Measurements from ENCODE around the gene RHCE. TPM values are rescaled to one million over a fixed set of nuclear protein-coding genes. Genes with fewer than 3 reads are reported as not detected.
"Not testable (repeated sequence)": the region's sequence is repeated elsewhere in the genome, so short reads cannot be mapped to it uniquely, and the experiment has no call there.

RHCE gene
- total RNA-seq, 3 donors from 2014 or later: 0.32 to 0.66 TPM; not detected in 1

DNA sequence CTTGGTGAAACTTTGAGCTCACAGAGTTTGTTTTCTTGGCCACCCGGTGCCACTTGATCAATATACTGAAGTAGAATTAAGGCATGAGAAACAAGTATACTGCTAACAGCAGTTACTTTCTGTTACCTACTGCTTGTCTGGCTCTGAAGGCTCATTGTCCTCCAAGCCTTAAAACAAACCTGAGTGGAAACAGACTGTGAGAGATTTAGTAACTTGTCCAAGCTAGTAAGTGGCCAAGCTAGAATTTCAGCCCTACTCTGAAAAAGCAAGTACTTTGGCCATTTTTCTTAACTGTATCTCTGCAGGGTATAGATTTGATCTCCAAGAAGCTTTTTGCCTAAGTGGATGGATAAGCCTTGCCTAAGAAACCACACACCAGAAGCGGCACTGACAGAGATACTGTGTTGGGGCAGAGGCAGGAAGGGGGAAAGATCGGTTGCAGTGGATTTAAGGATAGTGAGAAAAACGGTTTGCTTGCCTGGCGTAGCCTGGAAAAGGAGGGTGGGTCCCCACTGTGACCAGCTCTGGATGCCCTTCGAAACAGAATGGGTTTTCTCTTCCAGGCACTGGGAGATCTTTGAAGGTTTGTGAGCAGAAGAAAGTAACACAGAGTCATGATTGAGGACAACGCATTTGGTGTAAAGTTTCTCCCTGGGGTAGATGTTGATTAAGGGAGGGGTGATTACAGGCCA lies 8.0 kb upstream of the RHCE start:
- Histone ChIP-seq H3K4me1 (no peaks in the 10 kb centered on the region), H3K9me3 (no peaks in the 10 kb centered on the region), H3K27ac (no peak overlapping the region), H3K27me3 (no peaks in the 10 kb centered on the region), H3K36me3 (no peaks in the 10 kb centered on the region), H3K4me3 (no peak overlapping the region)
- no peak for DNase-seq (ENCODE audit: low spot score in 2 of 2)
- intact Hi-C loops (cut with DNase I; ENCODE audit: low total_unique reads): no loop called here
- TF ChIP-seq POLR2A (IDR thresholded peaks at IDR 0.05): no peak
- TF ChIP-seq POLR2AphosphoS5 (IDR thresholded peaks at IDR 0.05): no peak
- TF ChIP-seq, protein P1, sequence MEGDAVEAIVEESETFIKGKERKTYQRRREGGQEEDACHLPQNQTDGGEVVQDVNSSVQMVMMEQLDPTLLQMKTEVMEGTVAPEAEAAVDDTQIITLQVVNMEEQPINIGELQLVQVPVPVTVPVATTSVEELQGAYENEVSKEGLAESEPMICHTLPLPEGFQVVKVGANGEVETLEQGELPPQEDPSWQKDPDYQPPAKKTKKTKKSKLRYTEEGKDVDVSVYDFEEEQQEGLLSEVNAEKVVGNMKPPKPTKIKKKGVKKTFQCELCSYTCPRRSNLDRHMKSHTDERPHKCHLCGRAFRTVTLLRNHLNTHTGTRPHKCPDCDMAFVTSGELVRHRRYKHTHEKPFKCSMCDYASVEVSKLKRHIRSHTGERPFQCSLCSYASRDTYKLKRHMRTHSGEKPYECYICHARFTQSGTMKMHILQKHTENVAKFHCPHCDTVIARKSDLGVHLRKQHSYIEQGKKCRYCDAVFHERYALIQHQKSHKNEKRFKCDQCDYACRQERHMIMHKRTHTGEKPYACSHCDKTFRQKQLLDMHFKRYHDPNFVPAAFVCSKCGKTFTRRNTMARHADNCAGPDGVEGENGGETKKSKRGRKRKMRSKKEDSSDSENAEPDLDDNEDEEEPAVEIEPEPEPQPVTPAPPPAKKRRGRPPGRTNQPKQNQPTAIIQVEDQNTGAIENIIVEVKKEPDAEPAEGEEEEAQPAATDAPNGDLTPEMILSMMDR (IDR thresholded peaks at IDR 0.05): no peak

DNA sequence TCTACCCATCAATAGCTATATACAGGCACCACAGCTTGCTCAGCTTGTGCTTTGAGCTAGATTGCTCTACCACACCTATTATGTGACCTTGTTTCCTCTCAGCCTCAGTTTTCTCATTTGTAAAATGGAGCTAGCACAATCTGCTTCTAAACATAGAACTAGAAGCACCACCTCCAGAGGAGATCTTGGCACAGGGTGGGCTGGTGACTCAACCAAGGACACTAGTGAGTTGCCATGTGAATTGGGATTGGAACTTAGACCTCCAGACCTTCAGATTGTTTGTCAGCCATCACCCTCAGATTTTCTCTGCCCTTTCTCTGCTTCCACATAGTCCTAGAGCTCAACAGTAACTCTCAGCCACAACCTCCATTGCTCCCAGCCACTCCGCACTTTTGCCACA lies 7.1 kb upstream of the RHCE start:
- no peak for TF ChIP-seq POLR2AphosphoS5 (IDR thresholded peaks at IDR 0.05)
- TF ChIP-seq, protein P1 (IDR thresholded peaks at IDR 0.05): no peak
- no peak for TF ChIP-seq POLR2A (IDR thresholded peaks at IDR 0.05)
- Histone ChIP-seq H3K4me1 (no peaks in the 10 kb centered on the region), H3K27me3 (no peaks in the 10 kb centered on the region), H3K27ac (no peak overlapping the region), H3K36me3 (no peaks in the 10 kb centered on the region), H3K4me3 (no peak overlapping the region), H3K9me3 (no peaks in the 10 kb centered on the region)
- intact Hi-C loops (cut with DNase I; ENCODE audit: low total_unique reads): no loop called here
- DNase-seq (ENCODE audit: low spot score in 2 of 2): no peak

DNA sequence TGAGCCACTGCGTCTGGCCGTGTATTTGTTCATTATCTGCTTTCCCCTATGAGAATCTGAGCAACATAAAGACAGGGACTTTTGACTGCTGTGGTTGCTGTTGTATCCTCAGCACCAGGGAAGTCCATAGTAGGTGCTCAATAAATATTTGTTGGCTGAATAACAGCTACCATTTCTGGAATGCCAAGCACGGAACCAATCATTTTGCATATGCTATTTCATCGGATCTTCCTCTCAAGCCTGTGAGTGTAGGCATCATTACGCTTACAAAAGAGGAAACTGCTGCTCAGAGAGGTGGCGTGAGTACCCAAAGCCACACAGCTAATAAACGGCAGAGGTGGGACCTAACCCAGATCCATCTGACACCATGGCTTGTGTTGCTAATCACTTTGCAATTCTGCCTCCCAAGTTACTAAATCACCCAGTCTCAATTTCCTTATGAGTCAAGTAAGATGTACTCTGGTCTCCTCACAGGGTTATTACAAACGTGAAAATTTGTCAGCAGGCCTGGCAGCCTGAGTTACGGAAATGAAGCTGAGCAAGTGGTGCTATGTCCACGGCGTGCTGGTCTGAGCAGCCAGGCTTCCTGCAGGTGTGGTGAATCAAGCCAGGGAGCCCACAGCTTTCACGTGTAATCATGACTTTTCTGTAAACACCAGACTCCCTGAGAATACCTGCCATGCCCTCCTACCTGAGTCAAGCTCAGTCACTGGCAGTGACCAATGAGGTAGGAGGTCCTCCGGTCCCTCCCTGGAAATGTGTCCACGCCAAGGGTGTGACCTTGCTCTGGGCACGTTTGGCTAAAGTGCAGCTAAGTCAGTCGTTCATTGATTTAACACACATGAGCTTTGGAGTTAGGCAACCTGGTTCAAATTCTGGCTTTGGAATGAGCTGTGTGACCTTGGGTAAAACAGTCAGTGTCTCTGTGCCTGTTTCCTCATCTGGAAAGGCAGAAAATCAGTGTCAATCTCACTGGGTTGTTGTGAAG lies 4.8 kb upstream of the RHCE start:
- H3K36me3 ChIP-seq: no peaks in the 10 kb centered on the region
- H3K9me3 ChIP-seq: no peaks in the 10 kb centered on the region
- no peak for DNase-seq (ENCODE audit: low spot score in 2 of 2)
- no peak overlapping the region for H3K27ac ChIP-seq
- TF ChIP-seq, protein P1 (IDR thresholded peaks at IDR 0.05): no peak
- TF ChIP-seq POLR2AphosphoS5 (IDR thresholded peaks at IDR 0.05): no peak
- TF ChIP-seq POLR2A (IDR thresholded peaks at IDR 0.05): no peak
- intact Hi-C loops (cut with DNase I; ENCODE audit: low total_unique reads): no loop called here
- H3K4me3 ChIP-seq: no peak overlapping the region
- no peaks in the 10 kb centered on the region for H3K4me1 ChIP-seq
- no peaks in the 10 kb centered on the region for H3K27me3 ChIP-seq

DNA sequence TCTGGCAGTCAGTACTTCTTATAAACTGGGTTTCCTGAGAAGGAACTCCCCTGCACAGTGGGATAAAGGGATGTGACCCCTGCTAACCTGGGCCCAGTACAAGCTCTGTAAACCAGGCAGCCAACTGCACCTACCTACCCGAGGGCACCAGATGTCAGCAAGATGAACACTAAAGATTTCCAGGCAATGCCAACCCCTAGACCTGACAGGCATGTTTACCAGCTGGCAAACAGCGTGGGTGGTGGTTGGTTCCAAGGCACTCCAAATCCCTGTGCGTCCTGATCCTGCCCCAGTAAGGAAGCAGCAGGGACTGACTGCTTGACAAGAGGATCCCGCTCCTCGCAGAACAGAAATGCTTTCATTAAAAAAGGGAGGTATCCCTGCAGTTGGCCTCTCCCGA lies 2.6 kb upstream of the RHCE start:
- H3K4me1 ChIP-seq; H3K36me3 ChIP-seq; intact Hi-C loops (cut with DNase I; ENCODE audit: low total_unique reads); H3K27me3 ChIP-seq; H3K27ac ChIP-seq; H3K9me3 ChIP-seq; H3K4me3 ChIP-seq: not testable (repeated sequence)
- peak; percentile 30 to 72 for DNase-seq (ENCODE audit: low spot score in 2 of 2)

DNA sequence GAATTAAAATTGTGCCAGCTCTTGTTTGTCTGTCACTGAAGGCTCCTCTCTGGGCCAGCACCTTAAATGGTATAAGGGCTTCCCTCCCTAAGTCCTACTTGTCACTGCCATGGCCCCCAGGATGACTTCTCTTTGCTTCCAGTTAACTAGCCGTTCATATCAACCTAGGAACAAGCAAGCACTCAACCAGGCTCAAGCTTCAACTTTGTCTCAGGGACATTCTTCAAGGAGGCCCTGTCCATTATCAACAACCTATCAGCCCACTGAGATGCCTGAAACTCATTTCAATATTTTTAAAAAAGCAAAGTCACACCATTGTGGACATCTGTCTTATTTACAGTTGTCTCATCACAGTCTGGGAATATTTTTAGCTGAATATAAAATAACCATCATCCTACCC lies 1.3 kb downstream of the RHCE start:
- intact Hi-C loops (cut with DNase I; ENCODE audit: low total_unique reads); H3K27ac ChIP-seq; H3K4me3 ChIP-seq; DNase-seq (ENCODE audit: low spot score in 2 of 2); H3K36me3 ChIP-seq; H3K27me3 ChIP-seq; H3K4me1 ChIP-seq; H3K9me3 ChIP-seq: not testable (repeated sequence)

DNA sequence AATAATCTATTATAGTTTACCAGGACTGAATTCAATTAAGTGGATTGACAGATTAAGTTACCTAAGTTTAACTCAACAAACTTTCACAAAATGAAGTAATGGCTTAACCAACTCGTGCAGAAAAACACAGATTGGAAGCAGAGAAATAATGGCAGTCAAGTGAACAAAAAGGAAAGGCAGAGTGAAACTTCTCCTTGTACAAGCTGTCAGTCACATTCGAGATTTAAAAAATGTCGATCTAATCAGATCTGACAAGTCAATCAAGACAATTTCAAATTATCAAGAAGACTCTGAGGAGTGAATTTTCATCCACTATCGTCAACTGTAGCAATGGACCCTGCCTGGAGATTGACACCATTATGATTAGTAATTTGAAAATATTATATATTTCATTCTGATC lies 3.3 kb downstream of the RHCE start:
- intact Hi-C loops (cut with DNase I; ENCODE audit: low total_unique reads): not testable (repeated sequence)

DNA sequence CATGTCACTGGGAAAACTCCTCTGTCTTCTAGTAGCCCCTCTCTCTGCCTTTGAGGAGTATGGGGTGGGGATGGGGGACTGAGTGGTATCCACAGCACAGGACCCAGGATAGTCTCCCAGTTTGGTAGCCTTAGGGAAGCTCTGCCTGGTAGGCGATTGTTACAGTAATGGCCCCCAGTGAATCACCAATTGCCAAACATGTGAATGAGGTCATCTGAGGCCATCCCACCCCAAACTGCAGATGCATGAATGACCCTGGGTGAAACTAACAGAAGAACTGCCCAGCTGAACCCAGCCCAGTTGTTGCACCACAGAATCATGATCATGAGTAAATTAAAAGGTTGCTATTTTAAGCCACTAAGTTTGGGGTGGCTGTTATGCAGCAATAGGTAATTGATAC lies 6.0 kb downstream of the RHCE start:
- intact Hi-C loops (cut with DNase I; ENCODE audit: low total_unique reads); H3K27me3 ChIP-seq; H3K4me3 ChIP-seq; H3K27ac ChIP-seq; H3K4me1 ChIP-seq; H3K9me3 ChIP-seq; DNase-seq (ENCODE audit: low spot score in 2 of 2); H3K36me3 ChIP-seq: not testable (repeated sequence)

More for the DNA sequence above, 3.3 kb downstream of the RHCE start:
- not testable (repeated sequence) for H3K36me3 ChIP-seq; H3K27ac ChIP-seq; DNase-seq (ENCODE audit: low spot score in 2 of 2); H3K27me3 ChIP-seq; H3K4me1 ChIP-seq; H3K4me3 ChIP-seq; H3K9me3 ChIP-seq

DNA sequence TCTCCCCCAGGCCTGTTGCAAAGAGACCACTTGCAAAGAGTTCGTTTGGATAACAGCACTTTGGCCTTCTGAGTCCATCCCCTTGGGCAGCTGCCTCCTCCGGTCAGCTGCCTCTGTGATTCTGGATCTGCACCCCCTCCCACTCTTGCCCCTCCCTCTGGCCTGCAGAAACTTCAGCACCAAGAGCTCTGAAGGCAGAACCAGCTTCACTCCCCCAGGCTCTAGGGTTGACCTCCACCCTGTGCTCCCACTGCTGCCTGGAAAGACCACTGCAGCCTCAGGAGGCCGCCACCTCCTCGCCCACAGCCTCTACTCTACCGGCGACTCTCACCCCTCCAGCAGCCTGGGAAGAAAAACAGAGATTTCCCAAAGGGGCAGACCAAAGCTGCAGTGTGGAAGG lies 6.5 kb downstream of the RHCE start:
- H3K4me1 ChIP-seq; H3K4me3 ChIP-seq; DNase-seq (ENCODE audit: low spot score in 2 of 2); intact Hi-C loops (cut with DNase I; ENCODE audit: low total_unique reads); H3K27ac ChIP-seq; H3K9me3 ChIP-seq; H3K36me3 ChIP-seq; H3K27me3 ChIP-seq: not testable (repeated sequence)

DNA sequence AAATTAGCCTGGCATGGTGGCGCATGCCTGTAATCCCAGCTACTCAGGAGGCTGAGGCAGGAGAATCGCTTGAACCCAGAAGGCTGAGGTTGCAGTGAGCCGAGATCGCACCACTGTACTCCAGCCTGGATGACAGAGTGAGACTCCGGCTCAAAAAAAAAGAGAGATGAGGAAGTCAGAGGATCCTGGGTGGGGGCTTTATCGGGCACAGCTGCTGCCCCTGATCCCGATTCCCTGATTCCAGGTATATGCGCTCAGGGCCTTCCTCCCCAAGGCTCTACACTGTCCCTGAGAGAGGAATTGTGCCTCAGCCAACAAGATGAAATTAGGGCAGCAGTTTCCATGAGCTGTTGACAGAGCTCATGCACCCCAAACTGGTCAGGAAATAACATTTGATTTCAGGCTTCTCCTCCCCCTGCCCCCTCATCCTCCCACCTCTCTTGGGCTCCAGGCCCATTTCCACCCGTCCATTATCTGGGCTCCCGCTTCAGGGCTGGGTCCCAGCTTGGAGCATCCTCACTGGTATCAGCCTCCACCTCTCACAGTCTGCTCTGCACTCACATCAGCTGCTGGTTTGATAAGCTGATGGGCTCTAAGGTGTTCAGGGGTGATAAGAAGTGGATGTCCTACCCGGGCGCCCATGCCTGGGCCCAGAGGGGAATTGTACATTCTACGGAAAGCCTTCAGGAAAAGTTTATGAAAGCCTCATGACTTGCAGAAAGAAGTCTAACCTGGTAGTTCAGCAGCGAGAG lies 7.6 kb downstream of the RHCE start:
- H3K27ac ChIP-seq; DNase-seq (ENCODE audit: low spot score in 2 of 2); H3K4me3 ChIP-seq; H3K36me3 ChIP-seq; intact Hi-C loops (cut with DNase I; ENCODE audit: low total_unique reads); H3K27me3 ChIP-seq; H3K9me3 ChIP-seq; H3K4me1 ChIP-seq: not testable (repeated sequence)

Data from breast epithelium (tissue), 4 donors.